ENCODE results near the gene DCLK2.

DCLK2 gene

DNA sequence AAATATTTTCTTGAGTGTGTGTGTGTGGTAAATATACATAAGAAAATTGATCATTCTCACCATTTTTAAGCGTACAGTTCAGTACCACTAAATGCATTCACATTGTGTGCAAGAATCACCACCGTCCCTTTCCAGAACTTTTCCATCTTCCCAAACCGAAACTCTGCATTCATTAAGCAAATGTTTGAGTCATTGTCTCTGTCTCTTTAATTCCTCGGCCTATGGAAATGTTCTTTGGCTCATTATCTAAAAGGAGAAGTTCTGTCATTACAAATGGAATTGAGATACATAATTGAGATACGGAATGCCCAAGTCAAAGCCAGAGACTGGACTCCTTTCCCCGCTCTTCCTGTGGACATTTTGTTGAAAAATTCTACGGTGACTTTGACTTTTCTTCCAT is 168.9 kb downstream of the DCLK2 start:
- DNase-seq: no peak

DNA sequence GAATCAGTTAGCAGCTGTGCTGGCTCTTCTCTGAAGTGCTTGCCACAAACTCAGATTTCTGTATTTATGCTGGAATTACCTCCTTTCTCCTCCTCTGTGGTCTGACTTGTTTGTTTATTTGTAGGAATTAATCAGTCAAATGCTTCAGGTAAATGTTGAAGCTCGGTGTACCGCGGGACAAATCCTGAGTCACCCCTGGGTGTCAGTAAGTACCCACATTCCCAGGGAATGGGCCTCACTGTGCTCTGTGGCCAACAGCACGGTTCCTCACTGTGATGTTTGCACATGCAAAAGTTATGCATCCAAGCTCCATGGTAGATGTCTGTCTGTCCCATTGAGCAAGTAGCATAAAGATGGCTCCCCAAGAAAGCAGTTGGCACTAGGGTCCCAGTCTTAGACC is 169.9 kb downstream of the DCLK2 start:
- no peak for DNase-seq

DNA sequence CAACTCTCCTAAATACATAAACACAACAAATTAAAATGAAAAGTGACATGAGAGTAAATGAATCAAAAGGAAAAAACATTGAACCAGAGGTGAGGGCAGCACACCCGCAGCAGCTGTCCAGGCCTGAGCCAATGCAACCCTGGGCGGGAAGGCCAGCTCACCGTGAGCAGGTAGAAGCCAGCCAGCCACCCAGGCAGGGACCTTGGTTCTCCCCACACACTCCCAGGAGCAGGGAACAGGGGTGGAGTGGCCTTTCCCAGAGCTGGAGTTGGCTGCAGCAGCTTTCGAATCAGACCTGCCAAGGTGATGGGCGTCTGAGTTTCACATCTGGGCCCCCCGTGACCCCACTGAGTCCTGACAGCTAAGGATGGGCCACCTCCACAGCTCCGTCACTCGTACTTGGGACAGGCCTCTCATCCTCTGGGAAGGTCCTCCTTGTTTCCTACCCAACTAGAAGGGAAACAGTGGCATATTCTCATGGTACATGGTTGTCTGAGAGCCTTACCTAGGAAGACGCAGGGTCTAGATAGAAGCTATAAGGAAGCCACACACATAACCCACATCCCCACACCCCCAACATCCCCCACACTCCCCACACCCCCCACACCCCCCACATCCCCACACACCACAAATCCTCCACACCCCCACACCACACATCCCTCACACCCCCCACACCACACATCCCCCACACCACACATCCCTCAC is 172.2 kb downstream of the DCLK2 start:
- no peak for DNase-seq

DNA sequence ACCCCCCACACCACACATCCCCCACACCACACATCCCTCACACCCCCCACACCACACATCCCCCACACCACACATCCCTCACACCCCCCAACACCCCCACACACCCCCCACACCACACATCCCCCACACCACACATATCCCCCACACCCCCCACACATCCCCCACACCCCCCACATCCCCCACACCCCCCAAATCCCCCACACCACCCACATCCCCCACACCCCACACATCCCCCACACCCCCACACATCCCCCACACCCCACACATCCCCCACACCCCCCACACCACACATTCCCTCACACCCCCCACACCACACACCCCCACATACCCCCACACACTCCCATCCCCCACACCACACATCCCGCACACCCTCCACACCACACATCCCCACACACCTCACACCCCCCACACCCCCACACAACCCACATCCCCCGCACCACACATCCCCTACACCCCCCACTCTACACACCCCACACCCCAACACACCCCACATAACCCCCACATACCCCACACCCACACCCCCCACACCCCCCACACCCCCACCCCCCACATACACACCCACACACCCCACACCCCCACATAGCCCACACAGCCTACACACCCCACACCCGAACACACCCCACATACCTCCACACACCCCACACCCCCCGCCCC is 172.9 kb downstream of the DCLK2 start:
- DNase-seq: no peak

GRCh38 chr4:150251752-150252190 is 173.5 kb downstream of the DCLK2 start:
- DNase-seq: no peak

- no peak for DNase-seq
Measured at GRCh38 chr4:150252306-150252705, 174.1 kb downstream of the DCLK2 start.

DNA sequence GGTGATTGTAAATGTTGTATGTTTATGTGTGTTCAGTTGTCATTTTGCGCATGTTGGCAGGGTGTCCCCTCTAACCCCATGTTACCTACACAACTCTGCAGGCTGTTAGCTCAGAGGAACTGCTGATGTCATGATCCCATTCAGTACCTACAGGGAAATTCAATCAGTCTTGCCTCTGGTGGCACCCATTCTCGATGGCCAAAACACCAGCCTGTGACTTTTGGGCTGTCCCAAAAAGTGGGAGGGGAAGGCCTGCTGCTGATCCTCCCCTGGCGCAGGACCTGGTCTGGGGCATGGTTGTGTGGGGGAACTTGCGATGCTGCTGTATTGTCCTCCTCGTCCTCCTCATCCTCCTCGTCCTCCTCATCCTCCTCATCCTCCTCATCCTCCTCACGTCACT is 174.5 kb downstream of the DCLK2 start:
- DNase-seq: no peak

- no peak for DNase-seq
Measured at GRCh38 chr4:150253416-150253815, 175.2 kb downstream of the DCLK2 start.

DNA sequence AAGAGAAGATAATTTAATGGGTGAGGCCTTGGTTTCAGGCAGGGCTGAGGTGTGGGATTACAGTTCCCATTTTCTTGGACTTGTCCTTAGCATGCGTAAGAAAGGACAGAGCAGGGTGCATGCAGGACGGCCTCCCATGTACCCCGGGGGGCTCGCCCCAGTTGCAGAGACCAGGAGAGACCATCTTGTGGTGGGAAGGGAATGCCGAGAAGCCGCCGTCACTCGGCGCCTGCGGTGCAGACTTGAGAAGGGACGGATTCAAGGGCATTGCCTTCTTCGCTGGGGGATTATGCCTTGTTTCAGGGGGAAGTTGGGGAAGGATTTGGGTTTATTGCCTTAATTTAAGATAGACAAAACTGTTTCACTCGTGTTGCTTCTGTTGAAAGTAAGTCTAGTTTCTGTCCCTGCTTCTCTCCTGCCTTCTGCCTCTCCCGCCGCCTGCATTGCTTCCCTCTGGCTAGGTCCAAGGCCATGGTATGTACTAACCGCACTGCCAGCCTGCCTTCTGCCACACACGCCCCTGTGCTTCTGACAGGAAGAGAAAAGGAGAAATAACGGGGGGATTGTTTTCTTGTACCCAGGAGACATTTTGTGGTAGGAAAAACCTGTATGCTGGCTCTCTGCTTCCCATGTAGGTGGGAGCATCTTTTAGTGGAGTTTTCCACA is 175.9 kb downstream of the DCLK2 start:
- DNase-seq: no peak

GRCh38 chr4:150255610-150256224 is 177.5 kb downstream of the DCLK2 start:
- no peak for DNase-seq

- no peak for DNase-seq
Measured at GRCh38 chr4:150256225-150256620, 178.0 kb downstream of the DCLK2 start.

- no peak for DNase-seq
Measured at GRCh38 chr4:150256841-150257730, 178.8 kb downstream of the DCLK2 start.

DNA sequence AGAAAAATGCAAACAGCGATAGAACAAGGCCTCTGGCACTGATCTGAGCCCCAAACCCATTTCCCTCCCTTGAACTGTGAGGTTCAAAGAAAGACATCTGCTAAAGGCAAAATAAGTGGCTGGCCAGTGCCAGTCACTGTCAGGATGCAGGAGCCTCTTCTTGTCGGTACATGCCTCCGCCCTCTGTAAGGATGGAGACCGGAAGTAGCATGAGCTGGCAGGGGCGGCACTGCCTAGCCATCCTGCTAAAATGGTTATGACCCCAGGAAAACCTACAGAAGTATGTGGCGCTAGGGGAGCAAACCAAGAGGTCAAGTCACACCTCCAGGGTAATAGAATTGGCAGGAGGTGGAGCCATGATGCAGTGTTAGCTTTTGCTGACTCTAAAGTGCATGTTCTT is 180.3 kb downstream of the DCLK2 start:
- DNase-seq: no peak

- DNase-seq: no peak
Measured at GRCh38 chr4:150259861-150260567, 181.8 kb downstream of the DCLK2 start.

- DNase-seq: no peak
Measured at GRCh38 chr4:150261571-150261970, 183.3 kb downstream of the DCLK2 start.

- DNase-seq: no peak
Measured at GRCh38 chr4:150262611-150263010, 184.4 kb downstream of the DCLK2 start.

DNA sequence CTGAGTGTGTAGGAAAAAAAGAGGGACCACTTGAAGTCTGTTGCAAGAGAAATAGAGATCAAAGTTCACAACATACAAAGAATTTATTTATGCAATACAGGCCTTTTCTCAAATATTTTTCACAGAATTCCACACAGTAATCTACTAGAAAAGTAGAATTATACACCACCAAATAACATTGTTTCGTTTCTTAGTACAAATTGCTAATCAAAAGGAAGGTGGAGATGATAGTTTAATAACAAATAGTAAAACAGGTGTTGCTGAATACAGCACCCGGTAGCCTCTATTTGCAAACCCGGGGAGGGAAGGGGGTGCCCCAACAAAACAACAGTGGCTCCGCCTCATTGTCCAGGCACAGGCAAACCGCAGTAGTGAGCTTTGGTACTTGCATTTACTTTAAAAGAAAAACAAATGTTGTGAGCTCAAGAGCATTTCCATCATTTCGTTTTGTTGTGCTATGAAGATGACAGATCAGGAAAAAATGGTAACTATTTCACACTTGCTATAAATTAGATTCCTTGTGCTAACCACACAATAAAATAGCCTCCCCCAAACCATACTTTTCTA is 186.4 kb downstream of the DCLK2 start:
- DNase-seq: no peak

DNA sequence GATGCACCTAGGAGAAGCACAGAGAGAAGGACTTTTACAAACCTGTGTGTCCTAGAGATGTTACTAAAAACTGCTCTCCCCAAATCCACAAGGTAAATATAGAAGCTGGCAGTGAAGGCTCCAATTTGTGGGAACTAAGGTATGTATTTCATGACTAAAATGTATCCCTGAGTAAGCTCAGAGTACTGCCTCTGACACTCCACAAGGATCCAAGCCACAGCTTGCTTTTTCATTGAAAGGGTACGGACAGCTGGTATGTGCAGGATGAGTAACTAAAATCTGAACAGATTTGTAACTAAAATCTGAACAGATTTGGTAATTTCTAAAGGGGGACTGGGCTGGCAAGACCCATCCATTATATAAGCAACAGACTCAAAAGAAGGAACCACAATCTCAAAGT is 187.6 kb downstream of the DCLK2 start:
- DNase-seq: no peak

DNA sequence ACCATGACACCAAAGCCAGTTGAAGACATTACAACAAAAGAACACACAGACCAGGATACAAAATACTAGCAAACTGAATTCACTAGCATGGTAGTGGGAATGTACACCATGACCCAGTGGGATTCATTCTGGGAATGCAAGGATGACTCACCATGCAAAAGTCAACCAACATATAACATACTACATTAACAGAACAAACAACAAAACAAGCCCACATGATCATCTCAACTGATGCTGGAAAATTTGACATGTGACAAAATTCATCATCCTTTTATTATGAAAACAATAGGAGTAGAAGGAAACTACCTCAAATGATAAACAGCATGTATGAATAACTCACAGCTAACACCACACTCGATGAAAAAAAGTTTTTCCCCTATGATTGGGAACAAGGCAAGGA is 190.2 kb downstream of the DCLK2 start:
- DNase-seq: no peak

- DNase-seq: no peak
Measured at GRCh38 chr4:150278206-150278605, 200.0 kb downstream of the DCLK2 start.

DNA sequence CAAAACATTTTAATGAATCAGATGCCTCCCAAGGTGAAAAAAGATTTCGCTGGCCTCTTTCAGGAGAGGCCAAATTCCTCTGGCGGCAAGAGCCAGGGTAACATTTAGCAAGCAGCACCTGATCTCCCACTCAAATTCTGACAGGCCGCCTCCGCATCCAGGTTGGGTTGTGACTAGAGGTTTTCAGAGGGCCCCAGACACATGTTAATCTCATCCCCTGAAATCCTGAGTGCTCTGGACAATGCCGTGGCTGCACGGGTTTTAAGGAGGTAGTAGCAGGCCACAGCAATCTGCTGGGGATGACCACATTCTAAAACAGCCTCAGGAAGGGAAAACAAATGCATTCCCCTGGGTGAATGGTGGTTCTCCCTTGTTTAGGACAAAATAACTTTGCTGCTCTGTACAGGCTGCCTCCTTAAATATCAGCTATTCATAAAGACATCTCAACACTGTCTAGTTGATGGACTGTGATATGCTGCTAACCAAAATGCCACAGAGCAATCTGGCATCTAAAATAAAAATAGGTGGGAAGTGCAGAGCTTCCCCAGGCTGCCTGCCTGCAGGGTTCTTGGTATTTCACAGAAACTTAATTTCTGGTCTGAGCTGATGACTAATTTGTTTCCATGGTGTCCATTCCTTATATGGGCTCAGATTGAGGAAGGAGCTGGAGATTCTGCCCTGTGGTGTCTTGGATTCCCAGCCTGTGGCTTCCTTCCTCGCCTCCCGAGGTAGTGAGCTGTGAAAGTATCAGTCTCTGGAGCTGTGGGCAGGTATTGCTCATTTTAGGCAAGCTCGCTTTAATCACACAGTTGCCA is 202.0 kb downstream of the DCLK2 start:
- DNase-seq: no peak
